Effector CD8-positive, alpha-beta T cell (primary cell): ENCODE results near the gene FBXW9.
"Not testable (repeated sequence)": the region's sequence is repeated elsewhere in the genome, so short reads cannot be mapped to it uniquely, and the experiment has no call there.

Source experiments
- DNase-seq: peaks from one replicate; lab custom pipeline; 2025; lab: John Stamatoyannopoulos, UW

FBXW9 gene

DNA sequence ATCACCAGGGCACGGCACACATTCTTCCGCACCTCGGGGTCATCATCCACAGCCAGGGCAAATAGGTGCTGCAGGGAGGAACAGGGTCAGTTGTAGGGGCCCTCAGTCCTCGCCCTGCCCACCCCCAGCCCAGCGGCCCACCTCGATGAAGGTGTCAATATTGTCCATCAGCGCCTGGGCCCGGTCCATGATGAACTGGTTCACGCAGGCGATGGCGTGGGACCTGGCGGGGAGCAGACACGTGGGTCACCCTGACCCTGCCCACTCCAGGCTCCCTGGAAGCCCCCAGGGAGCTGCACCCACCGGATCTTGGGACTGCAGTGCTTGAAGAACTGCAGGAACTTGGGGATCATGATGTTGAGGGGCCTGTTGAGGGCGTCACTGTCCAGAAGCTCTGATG, 18.7 kb upstream of the FBXW9 start:
- DNase-seq, result no peak

DNA sequence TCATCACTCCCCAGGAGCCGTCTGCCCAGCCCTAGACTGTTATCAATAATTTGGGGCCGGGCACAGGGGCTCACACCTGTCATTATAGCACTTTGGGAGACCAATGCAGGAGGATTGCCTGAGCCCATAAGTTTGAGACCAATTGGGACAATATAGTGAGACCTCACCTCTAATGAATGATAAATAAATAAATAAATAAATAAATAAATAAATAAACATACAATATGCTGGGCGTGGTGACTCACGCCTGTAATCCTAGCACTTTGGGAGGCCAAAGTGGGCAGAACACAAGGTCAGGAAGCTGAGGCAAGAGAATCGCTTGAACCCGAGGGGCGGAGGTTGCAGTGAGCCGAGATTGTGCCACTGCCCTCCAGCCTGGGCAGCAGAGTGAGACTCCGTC, 16.9 kb upstream of the FBXW9 start:
- not testable (repeated sequence) for DNase-seq

DNA sequence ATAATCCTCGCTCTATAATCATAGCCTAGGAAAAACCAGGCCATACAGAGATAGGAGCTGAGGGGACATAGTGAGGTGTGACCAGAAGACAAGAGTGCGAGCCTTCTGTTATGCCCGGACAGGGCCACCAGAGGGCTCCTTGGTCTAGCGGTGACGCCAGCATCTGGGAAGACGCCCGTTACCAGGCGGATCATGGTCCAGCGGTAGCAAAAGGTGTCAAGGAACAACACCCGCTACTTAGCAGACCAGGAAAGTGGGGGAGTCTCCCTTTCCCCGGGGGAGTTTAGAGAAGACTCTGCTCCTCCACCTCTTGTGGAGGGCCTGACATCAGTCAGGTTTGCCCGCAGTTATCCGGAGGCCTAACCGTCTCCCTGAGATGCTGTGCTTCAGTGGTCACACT, 15.6 kb upstream of the FBXW9 start:
- not testable (repeated sequence) for DNase-seq

DNA sequence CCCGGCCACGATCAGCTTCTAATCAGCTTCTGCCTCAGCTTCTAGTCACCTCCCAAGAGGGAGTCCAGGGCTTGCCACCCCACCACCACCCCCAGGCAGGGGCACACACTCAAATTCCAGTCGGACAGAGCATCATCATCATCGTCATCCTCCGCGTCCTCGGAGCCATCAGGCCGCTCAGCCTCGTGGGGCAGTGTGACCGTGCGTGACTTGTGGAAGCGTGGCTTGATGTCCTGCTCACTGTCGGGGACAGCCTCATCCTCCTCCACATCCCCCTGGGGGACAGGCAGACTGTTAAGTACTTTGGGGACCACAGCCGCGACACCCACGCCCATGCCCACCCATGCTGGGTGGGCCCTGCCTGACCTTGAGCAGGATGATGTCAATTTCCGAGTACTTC, 14.8 kb upstream of the FBXW9 start:
- DNase-seq, result no peak

DNA sequence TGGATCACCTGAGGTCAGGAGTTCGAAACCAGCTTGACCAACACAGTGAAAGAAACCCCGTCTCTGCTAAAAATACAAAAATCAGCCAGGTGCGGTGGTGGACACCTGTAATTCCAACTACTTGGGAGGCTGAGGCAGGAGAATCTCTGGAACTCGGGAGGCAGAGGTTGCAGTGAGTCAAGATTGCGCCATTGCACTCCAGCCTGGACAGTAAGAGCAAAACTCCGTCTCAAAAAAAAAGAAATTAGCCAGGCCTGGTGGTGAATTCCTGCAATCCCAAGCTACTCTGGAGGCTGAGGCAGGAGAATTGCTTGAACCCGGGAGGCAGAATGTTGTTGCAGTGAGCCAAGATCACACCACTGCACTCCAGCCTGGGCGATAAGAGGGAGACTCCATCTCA, 12.2 kb upstream of the FBXW9 start:
- no peak for DNase-seq

DNA sequence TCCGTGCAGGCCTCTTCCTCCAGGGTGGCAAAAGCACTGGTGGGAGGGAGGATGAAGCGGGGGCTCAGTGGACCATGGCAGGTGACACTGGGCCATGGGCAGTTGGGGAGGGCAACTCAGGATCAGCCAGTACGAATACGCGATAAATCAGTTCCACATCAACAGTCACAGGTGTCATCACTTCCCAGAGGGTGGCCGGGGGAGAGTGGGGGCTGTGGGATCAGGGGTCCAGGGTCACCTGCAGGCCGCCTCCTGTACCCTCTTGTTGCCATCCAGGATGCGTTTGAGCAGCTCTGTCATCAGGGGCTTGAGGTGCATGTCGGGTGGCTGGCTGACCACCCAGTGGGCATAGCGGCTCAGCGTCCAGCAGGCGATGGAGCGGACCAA, 9.9 kb upstream of the FBXW9 start:
- DNase-seq, result no peak

DNA sequence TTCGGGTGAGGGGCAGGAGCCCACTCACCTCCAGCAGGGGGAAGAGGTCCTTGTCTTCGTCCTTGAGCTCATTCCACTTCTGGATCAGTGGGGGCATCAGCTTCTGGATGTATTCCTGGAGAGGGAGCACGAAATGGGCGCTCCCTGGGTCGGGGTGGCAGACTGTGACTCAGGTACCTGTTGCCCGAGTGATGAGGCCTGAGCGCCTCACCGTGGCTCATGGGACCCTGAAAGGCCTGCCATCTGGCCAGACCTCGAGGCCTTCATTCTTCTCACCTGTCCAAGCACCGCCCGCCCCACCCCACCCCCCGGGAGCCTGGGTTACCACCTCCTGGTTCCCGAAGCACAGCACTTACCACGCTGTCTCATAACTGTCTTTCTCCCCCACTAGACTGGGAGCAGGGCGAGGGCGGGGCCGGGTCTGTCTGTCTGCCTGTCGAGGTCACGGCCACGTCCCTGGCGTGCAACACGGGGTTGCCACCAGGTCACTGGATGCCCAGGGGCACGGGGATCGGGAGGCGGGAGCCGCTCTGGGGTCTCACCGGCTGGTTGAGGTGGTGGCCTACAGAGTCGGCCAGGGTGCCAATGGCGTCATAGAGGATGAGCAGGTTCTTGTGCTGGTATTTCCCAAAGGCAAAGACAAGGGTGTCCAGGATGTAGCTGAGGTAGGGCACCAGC, 9.4 kb upstream of the FBXW9 start:
- DNase-seq, result no peak

DNA sequence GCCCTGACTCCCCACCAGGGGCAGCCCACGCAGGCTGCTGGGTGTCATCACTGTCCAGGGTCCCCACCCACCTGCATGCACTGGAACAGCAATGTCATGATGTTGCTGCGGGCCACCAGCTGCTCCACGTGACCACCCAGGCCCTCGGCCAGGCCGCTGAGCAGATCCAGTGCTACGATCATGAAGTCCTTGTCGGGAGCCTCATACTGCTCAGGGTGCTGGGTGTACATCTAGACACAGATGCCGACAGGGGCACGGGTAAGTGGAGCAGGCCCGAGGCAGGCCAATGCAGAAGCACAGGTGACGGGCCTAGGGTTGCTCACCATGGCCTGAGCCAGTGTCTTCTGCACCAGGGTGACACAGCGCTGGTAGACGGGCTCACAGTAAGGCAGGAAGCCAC, 8.7 kb upstream of the FBXW9 start:
- no peak for DNase-seq

DNA sequence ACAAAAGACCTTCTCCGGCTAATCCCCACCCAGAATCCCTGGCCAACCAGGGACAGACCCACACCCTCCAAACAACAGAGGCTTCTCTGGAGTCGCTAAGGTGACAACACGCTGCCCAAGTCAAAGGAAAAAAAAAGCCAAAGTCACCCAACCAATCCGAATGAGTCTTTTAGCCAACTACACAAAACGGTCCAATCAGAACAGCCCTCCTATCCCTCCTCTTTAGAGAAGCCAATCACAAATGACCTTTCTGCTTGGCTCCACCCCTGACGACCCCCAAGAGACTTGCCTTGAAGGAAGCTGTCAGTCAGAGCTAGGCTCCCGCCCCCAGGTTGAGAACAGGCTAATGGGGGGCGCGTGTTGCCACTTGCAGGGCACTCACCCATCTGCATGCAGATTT, 6.6 kb upstream of the FBXW9 start:
- DNase-seq, result no peak

DNA sequence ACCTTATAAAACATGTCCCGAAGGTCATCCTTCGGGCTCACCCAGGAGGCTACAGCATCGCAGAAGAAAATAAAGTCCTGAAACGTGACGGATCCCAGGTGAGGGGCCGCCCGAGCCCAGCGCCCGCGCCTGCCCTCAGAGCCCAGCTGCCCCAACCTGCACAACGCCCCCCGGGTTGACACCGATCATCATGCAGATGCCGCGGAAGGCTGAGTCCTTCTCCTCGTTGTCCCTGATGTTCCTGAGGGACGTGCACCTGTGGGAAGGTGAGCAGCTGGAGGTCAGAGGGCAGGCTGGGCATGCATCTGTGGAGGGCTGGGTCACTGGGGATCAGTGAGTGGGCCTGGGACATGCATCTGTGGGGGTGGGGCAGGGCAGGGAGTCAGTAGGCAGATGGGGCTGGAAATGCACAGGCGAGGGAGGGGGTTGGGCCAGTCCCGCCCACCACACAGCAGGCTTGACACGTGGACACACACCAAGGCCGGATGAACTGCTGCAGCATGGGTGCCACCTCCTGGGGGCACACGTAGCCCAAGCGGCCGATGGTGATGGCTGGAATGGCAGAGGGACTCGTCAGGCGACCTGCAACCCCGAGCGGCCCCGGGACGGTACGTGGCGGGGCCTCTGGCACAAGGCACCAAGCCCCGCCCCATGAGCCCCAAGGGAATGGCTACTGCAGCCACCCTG, 5.3 kb upstream of the FBXW9 start:
- DNase-seq, result no peak

DNA sequence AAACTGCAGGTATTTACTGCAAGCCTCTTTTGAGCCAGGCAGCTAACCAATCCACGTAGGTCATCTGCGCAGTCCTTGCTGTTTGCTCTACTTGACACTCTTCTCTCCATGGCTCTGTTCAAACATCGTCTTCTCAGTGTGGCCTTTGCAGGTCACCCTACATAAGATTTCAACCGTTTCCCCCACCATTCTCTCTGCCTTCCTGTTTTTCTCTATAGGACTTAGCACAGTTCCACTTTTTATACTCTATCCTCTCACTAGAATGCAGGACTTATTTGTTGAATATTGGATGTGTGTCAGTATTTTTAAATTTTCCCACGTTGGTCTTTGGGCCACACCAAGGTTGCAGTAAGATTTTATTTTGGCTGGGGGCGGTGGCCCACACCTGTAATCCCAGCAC, 1.7 kb upstream of the FBXW9 start:
- DNase-seq, result no peak

DNA sequence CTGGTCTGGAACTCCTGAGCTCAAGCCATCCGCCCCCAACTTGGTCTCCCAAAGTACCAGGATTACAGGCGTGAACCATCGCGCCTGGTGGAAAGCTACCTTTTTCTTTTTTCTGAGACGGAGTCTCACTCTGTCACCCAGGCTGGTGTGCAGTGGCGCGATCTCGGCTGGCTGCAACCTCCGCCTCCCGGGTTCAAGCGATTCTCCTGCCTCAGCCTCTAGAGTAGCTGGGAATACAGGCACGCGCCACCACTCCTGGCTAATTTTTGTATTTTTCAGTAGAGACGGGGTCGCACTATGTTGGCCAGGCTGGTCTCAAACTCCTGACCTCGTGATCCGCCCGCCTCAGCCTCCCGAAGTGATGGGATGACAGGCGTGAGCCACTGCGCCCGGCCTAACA, 994 bp upstream of the FBXW9 start:
- DNase-seq, result not testable (repeated sequence)

DNA sequence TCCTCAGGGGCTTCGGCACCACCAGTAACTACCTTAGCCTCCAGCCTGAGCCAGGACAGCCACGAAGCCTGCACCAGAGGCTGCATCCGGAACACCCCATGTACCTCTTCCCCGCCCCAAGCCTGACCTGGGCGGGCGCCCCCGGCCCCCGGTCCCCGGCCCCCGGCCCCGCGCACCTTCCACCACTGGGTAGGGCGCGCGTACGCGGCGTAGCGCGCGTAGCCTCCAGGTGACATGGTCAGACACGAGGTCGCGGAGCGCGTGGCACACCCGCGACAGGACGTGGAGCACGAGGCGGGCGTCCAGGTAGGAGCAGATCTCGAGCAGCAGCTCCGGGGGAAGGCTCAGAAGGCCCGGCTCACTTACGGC, 450 bp downstream of the FBXW9 start:
- DNase-seq, result no peak

DNA sequence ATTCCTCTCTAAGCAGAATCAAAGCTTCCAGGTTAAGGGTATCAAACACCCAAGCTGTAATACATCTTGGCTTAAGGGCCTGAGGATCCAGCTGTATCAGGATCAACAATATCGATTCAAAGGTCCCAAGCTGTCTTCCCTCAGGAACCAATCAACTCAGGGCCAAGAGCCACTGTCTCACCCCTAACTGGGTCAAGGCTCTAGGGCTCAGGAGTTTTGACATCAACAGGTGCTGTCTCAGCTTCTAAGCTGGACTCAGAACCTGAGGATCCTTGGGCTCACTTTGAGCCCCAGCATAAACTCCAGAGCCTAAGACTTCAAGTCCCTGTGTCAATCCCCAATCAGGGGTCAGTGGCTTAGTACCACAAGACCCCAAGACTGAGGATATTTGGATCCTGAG, 917 bp downstream of the FBXW9 start:
- DNase-seq, result no peak

DNA sequence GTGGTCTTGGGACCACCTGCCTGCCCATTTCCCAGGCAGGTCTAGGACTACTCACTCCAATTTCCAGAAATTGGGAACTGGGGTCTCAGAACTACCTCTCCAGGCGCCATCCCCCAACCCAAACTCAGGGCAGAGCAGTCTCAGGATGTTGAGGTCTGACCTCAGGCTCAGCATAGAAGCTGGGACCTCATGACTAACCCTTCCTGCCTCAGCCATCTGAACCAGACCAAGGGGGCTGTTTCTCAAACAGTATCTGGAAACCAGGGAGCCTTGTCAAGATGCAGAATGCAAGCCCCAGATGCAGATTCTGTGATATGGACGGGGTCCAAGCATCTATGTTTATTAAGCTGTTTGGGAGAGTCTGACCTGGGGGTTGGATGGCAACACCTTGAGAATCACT, 1.3 kb downstream of the FBXW9 start:
- no peak for DNase-seq

DNA sequence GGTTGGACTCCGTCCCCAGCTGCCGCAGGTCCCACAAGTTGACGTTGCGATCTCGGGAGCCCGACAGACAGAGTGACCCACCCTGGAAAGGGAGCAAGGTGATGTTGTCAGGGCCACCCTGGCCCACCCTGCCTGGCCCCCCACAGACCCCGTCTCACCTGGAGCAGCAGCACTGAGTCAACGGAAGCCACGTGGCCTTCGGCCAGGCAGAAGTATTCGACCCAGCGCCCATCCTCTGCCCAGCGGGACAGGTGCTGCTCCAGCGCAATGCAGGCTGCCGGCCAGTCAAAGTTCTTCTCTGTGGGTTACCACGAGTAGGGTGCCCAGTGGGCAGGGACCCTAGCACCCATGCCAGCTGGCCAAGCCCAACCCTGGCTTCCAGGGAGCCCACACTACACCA, 1.8 kb downstream of the FBXW9 start:
- DNase-seq, result no peak

DNA sequence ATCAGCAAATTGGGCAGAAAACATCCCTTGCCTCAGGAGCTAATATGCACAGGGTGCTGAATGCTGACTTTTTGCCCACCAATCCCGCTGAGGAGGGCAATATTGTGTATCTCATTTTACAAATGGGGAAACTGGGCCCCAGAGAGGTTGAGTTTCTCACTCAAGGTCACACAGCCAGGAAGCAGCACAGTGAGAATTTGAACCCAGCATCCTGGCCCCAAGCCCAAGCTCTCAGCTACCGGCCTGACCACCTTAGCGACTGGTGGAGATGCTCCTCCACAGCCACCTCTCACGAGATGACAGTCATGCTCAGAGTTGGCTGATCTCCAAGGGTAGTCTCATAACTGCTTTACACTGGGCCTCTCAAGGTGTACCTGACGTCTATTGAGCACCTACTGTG, 3.5 kb downstream of the FBXW9 start:
- no peak for DNase-seq

DNA sequence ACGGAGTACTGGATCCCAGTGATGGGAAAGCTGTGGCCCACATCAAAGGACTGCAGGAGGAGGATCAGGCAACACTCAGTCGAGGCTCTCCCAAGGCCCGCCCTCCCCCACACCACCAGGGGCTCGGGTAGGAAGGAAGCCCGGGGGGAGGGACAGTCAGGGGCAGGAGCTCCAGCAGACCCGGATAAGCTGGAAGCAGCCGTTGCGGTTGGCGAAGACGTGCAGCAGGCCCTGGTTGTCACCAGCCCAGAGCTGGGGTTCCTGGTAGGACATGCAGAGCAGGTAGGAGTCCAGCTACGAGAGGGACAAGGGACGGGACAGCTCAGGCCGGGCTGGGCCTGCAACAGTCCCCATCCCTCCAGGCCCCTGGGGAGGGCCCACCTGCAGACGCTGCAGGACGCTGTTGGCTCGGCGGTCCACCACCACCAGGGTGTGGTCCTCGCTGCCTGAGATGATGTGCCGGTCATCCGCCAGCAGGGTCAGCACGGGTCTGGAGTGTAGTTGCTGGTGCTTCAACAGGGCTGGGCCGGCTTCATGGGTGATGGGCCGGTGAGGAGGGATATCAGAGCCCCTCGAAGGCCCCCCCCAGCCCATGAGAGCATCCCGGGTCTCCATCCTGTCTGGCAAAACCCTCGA, 6.7 kb downstream of the FBXW9 start:
- DNase-seq, result no peak

DNA sequence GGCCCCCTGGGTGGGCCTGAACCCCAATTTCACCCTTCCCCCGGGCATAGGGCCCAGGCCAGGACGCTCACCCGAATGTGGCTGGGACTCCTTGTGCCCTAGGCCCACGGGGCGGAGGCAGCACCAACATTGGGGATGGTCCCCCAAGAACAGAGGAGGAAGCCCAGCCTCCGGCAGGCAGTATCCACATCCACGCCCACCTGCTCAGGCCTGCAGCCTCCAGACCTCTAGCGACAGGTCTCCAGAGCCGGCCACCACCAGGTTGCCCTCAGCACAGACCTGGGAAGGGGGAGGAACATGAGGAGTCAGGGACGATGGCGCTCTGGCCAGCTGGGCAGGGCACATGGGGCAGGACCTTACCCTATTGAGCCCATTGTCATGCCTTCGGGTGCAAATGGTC, 7.4 kb downstream of the FBXW9 start:
- no peak for DNase-seq

DNA sequence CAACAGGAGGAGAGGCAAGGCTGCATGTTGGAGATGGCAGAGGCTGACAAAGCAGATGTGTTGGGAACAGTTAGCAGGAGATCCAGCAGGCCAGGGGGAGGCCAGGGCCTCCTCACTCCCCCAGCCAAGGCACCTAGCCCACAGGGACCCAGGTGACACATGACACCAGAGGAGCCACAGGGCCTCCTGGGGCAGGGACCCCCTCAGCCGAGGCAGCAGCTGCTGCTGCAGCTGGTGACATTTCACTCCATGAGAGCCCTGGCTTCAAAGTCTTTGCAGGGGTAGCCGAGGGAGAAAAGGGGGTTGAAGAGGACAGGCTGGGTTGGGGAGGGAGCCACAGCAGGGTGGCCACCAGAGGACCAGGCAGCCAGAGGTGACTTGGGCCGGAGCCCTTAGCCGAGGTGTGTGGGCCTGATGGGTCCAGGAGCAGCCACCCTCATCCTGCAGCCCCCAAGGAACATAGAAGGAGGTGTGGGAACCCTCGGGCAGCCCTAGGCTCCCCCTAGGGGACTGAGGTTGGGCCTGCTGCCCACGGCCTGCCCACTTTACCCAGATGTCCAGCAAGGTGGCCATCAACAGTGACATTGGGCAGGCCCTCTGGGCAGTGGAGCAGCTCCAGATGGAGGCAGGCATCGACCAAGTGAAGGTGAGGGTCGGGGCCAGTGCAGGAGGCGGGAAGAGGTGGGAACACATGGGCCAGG, 8.8 kb downstream of the FBXW9 start, which contains the start of gene GNG14:
Gene GNG14 (plus strand): TSS at position 503 of the 701 bp plus-strand sequence. CDS start 51 bp downstream, at position 554.
- DNase-seq, result no peak

DNA sequence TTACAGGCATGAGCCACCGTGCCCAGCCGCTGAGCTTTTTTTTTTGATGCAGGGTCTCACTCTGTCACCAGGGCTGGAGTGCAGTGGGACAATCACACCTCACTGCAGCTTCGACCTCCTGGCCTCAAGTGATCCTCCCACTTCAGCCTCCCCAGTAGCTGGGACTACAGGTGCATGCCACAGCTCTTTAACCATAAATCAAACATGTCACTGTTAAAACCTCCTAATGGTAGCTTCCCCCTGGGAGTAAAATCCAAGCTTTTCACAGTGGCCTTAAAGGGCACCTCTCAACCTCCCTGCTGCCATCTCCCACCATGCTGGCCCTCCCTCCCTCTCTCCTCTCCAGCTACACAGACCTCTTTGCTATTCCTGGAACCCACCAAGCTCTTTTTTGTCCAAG, 10.6 kb downstream of the FBXW9 start:
- DNase-seq, result no peak

DNA sequence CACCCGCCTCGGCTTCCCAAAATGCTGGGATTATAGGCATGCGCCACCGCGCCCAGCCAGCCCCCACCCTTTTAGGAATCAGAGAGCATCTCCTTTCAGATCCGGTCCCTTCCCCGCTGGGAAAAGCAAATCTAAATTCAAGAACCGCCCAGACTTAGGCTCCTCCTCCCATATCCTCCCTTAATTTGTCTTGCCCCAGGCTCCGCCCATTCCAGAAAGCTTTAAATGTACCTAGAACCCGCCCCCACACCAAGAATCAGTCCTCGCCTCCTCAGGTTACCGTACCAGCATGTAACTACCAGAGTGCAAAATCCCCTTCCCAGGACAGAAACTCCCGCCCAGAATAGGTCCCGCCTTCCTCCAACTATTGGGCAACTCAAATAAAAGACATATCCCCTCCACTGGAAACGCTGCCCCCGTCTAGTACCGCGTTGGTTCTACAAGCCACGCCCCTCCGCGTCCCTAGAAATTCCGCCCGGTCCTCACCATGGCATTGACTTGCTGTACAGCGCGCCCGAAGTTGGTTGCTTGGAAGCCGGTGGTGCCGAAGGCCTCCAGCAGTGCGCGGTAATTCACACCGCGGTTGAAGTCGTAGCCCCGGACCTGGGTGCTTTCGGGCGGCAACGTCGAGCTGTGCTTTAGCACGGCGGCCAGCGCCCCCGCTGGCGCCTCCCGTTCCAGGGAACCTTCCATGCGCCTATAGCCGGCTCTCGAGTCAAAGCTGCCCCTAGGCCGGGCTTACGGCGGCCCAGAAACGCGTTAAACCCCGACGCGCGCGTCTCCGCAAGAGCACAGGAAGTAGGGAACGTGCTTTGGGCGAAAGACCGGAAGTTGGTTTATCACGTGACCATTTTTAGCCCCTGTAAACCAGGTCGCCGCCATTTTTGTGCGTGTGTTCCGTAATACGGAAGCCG, 15.1 kb downstream of the FBXW9 start, which contains the start of gene DHPS:
Gene DHPS (minus strand): TSS at position 807 of the 914 bp plus-strand sequence. CDS start 114 bp downstream, at position 693.
- peak; percentile 83 for DNase-seq
